ENCODE data around the gene FUOM. TPM values are rescaled to one million over a fixed set of nuclear protein-coding genes. Genes with fewer than 3 reads are reported as not detected.

Gene FUOM
- 10 to 100 TPM; 11.5 to 11.8 TPM for total RNA-seq

- Mint-ChIP-seq H3K36me3 (no peaks in the 10 kb centered on the region), H3K9me3 (no peaks in the 10 kb centered on the region), H3K27me3 (no peaks in the 10 kb centered on the region), H3K4me1 (ENCODE audit: low read depth in 2 of 2) (no peaks in the 10 kb centered on the region), H3K27ac (no peak within 1 kb of the TSS), H3K4me3 (peak within 1 kb of the TSS; percentile 51)
- ATAC-seq = peak; percentile 87 to 94
- DNase-seq (ENCODE audit: low spot score) = peak; percentile 76
These were observed at the start of gene FUOM for GRCh38 chr10:133357285-133358161. TSS of gene FUOM (minus strand) at chr10:133358019. CDS start at chr10:133358007, 12 bp downstream.

GRCh38 chr10:133405844-133406527 is 48.2 kb upstream of the FUOM start:
- H3K4me3 Mint-ChIP-seq = no peak overlapping the region
- H3K27me3 Mint-ChIP-seq = no peaks in the 10 kb centered on the region
- peaks cover 46 to 56% of the 10 kb centered on the region in 2 donors for H3K4me1 Mint-ChIP-seq (ENCODE audit: low read depth in 2 of 2)
- H3K9me3 Mint-ChIP-seq = no peaks in the 10 kb centered on the region
- peaks cover 50% of the 10 kb centered on the region for H3K36me3 Mint-ChIP-seq
- DNase-seq (ENCODE audit: low spot score) (no peak), ATAC-seq (no peak)
- peak overlapping the region; percentile 3 to 6 for H3K27ac Mint-ChIP-seq

- DNase-seq (ENCODE audit: low spot score) (no peak), ATAC-seq (no peak)
- no peaks in the 10 kb centered on the region for H3K9me3 Mint-ChIP-seq
- peak overlapping the region; percentile 3 to 6 for H3K27ac Mint-ChIP-seq
- peaks cover 43% of the 10 kb centered on the region for H3K36me3 Mint-ChIP-seq
- no peak overlapping the region for H3K4me3 Mint-ChIP-seq
- H3K27me3 Mint-ChIP-seq = no peaks in the 10 kb centered on the region
- peaks cover 49 to 63% of the 10 kb centered on the region in 2 donors for H3K4me1 Mint-ChIP-seq (ENCODE audit: low read depth in 2 of 2)
These were observed 47.5 kb upstream of the FUOM start for GRCh38 chr10:133405272-133405671.

- no peak overlapping the region for H3K4me3 Mint-ChIP-seq
- H3K27me3 Mint-ChIP-seq = no peaks in the 10 kb centered on the region
- no peaks in the 10 kb centered on the region for H3K9me3 Mint-ChIP-seq
- peaks cover 28% of the 10 kb centered on the region for H3K36me3 Mint-ChIP-seq
- H3K4me1 Mint-ChIP-seq (ENCODE audit: low read depth in 2 of 2) = peaks cover 42 to 52% of the 10 kb centered on the region in 2 donors
- peak overlapping the region; percentile 27 to 35 for H3K27ac Mint-ChIP-seq
- DNase-seq (ENCODE audit: low spot score) (no peak), ATAC-seq (no peak)
These were observed 46.0 kb upstream of the FUOM start for GRCh38 chr10:133403784-133404183.

- DNase-seq (ENCODE audit: low spot score) = no peak
- Mint-ChIP-seq H3K4me3 (no peak overlapping the region), H3K27ac (peak overlapping the region; percentile 27 to 35), H3K36me3 (peaks cover 24% of the 10 kb centered on the region), H3K9me3 (no peaks in the 10 kb centered on the region), H3K27me3 (no peaks in the 10 kb centered on the region), H3K4me1 (ENCODE audit: low read depth in 2 of 2) (peaks cover 42 to 47% of the 10 kb centered on the region in 2 donors)
- no peak for ATAC-seq
These were observed 45.5 kb upstream of the FUOM start for GRCh38 chr10:133403359-133403758.

GRCh38 chr10:133401981-133402725 is 44.3 kb upstream of the FUOM start:
- Mint-ChIP-seq H3K27ac (peak overlapping the region; percentile 79 to 94), H3K4me1 (ENCODE audit: low read depth in 2 of 2) (peaks cover 41% of the 10 kb centered on the region in 2 donors), H3K36me3 (peaks cover 15% of the 10 kb centered on the region), H3K9me3 (no peaks in the 10 kb centered on the region), H3K27me3 (no peaks in the 10 kb centered on the region), H3K4me3 (no peak overlapping the region)
- ATAC-seq = no peak
- DNase-seq (ENCODE audit: low spot score) = no peak

GRCh38 chr10:133401500-133401899 is 43.7 kb upstream of the FUOM start:
- peak overlapping the region; percentile 79 to 94 for H3K27ac Mint-ChIP-seq
- H3K4me3 Mint-ChIP-seq = peak overlapping the region; percentile 74
- no peaks in the 10 kb centered on the region for H3K9me3 Mint-ChIP-seq
- DNase-seq (ENCODE audit: low spot score) = no peak
- ATAC-seq = peak; percentile 48 to 50
- H3K36me3 Mint-ChIP-seq = peaks cover 15% of the 10 kb centered on the region
- H3K4me1 Mint-ChIP-seq (ENCODE audit: low read depth in 2 of 2) = peaks cover 38 to 41% of the 10 kb centered on the region in 2 donors
- no peaks in the 10 kb centered on the region for H3K27me3 Mint-ChIP-seq

GRCh38 chr10:133400624-133401424 is 43.0 kb upstream of the FUOM start:
- H3K27ac Mint-ChIP-seq = peak overlapping the region; percentile 79 to 94
- peaks cover 35 to 36% of the 10 kb centered on the region in 2 donors for H3K4me1 Mint-ChIP-seq (ENCODE audit: low read depth in 2 of 2)
- H3K36me3 Mint-ChIP-seq = peaks cover 11% of the 10 kb centered on the region
- ATAC-seq (peak; percentile 87 to 90), DNase-seq (ENCODE audit: low spot score) (no peak)
- H3K9me3 Mint-ChIP-seq = no peaks in the 10 kb centered on the region
- peak overlapping the region; percentile 74 for H3K4me3 Mint-ChIP-seq
- no peaks in the 10 kb centered on the region for H3K27me3 Mint-ChIP-seq

GRCh38 chr10:133399123-133399601 is 41.3 kb upstream of the FUOM start:
- ATAC-seq (no peak), DNase-seq (ENCODE audit: low spot score) (no peak)

GRCh38 chr10:133397938-133398337 is 40.1 kb upstream of the FUOM start:
- no peaks in the 10 kb centered on the region for H3K27me3 Mint-ChIP-seq
- DNase-seq (ENCODE audit: low spot score) = no peak
- H3K27ac Mint-ChIP-seq = no peak overlapping the region
- peaks cover 26 to 31% of the 10 kb centered on the region in 2 donors for H3K4me1 Mint-ChIP-seq (ENCODE audit: low read depth in 2 of 2)
- ATAC-seq = no peak
- H3K9me3 Mint-ChIP-seq = no peaks in the 10 kb centered on the region
- no peak overlapping the region for H3K4me3 Mint-ChIP-seq
- H3K36me3 Mint-ChIP-seq = no peaks in the 10 kb centered on the region

More at GRCh38 chr10:133399123-133399601, 41.3 kb upstream of the FUOM start:
- H3K27ac Mint-ChIP-seq = no peak overlapping the region
- H3K4me1 Mint-ChIP-seq (ENCODE audit: low read depth in 2 of 2) = peaks cover 30 to 35% of the 10 kb centered on the region in 2 donors
- H3K9me3 Mint-ChIP-seq = no peaks in the 10 kb centered on the region
- peaks cover 6% of the 10 kb centered on the region for H3K36me3 Mint-ChIP-seq
- no peak overlapping the region for H3K4me3 Mint-ChIP-seq
- H3K27me3 Mint-ChIP-seq = no peaks in the 10 kb centered on the region

GRCh38 chr10:133396035-133396624 is 38.3 kb upstream of the FUOM start:
- Mint-ChIP-seq H3K36me3 (no peaks in the 10 kb centered on the region), H3K27me3 (no peaks in the 10 kb centered on the region), H3K27ac (no peak overlapping the region), H3K4me3 (peak overlapping the region; percentile 94), H3K4me1 (ENCODE audit: low read depth in 2 of 2) (peaks cover 21 to 28% of the 10 kb centered on the region in 2 donors), H3K9me3 (no peaks in the 10 kb centered on the region)
- ATAC-seq = no peak
- DNase-seq (ENCODE audit: low spot score) = no peak

GRCh38 chr10:133394801-133395221 is 37.0 kb upstream of the FUOM start:
- Mint-ChIP-seq H3K9me3 (no peaks in the 10 kb centered on the region), H3K4me3 (peak overlapping the region; percentile 94), H3K4me1 (ENCODE audit: low read depth in 2 of 2) (peaks cover 24 to 32% of the 10 kb centered on the region in 2 donors), H3K27ac (peak overlapping the region; percentile 81 to 97), H3K36me3 (no peaks in the 10 kb centered on the region), H3K27me3 (no peaks in the 10 kb centered on the region)
- DNase-seq (ENCODE audit: low spot score) (no peak), ATAC-seq (no peak)

Measured in natural killer cell treated with Interleukin-12 subunit alpha and Interleukin-12 subunit beta and Interleukin-15 and Interleukin-18, amount 100 ng/mL, for 72 hours (primary cell).